GM18951 (cell line): ENCODE data around the gene METTL6.
"Not testable (repeated sequence)": the region's sequence is repeated elsewhere in the genome, so short reads cannot be mapped to it uniquely, and the experiment has no call there.

ENCODE experiments used
- POLR2A ChIP-seq: IDR thresholded peaks from 4 replicates; pipeline ENCODE4 v1.6.1; 2011; ENCODE audit warnings: mild to moderate bottlenecking; ENCODE audit not compliant: insufficient read length, insufficient read depth; ENCODE audit errors: extremely low read depth
- in situ Hi-C: fragments of 300-500 bp; cut with MboI; formaldehyde crosslinking; loops from one replicate; pipeline ENCODE4 v1.12.0; 2022; ENCODE audit warnings: low sequenced_read_pairs, mixed read lengths, inconsistent platforms; ENCODE audit not compliant: unreplicated experiment

METTL6 gene

DNA sequence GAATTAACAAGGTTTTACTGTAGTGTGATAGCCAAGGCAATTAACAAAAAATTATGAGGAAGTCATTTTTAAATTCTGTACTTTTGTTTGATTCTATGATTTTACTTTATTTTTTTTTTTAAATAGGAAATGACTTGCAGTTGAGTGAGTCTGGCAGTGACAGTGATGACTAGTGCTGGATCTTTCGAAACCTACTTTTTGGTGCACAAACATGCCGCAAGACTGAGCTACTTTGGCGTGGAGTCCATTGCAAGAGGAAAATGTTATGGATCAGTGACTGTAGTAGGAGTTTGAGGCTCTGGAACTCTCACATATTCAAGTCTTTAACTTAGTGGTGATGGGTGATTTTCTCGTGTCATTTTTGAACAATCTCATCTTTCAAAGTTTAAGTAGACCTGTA is 11.6 kb upstream of the METTL6 start:
- no peak for TF ChIP-seq POLR2A
- in situ Hi-C loops: no loop called here

DNA sequence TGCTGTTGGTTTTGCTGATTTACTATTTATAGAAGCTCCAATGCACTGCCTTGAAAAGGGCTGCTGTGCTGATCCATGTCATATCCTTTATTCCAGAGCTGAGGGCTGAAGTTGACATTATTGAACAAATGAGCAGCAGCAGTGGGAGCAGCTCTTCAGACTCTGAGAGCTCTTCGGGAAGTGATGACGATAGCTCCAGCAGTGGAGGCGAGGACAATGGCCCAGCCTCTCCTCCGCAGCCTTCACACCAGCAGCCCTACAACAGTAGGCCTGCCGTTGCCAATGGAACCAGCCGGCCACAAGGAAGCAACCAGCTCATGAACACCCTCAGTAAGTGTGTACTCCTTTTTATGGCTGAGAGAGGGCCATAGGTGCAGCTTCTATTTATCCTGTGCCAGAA is 8.9 kb upstream of the METTL6 start:
- in situ Hi-C loops: no loop called here
- TF ChIP-seq POLR2A: no peak

DNA sequence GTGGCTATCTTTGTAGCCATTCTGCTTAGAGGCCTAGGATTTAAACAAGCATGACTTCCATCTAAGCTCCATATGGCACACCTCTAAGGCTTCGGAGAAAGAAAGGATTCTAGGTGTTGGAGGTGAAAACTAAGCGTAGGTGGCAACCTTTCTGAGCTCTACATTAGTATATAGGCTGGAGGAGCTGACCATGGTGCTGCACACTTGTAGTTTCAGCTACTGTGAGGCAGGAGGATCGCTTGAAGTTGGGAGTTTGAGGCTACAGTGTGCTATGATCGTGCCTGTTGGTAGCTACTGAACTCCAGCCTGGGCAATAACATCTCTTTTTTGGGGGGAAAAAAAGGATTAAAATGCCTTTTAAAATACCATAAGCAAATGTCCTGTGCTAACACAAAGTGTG is 7.4 kb upstream of the METTL6 start:
- in situ Hi-C loops: no loop called here
- TF ChIP-seq POLR2A: no peak

DNA sequence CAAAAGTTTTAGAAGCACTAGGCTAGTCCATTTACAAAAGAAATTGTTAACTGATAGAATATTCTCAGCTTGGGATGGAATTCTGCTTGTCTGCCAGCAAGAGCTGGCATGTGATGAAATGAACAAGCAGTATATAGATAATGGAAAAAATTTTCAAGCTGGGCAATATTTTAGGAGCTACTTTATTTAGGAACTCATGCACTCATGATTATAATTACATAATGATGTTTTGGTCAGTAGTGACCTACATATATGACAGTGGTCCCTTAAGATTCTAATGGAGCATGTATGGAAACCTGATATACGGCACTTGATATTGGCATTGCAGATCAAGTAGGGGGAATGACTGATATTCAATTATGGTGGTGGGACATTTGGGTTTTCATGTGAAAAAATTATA is 6.2 kb upstream of the METTL6 start:
- TF ChIP-seq POLR2A: no peak
- in situ Hi-C loops: no loop called here

DNA sequence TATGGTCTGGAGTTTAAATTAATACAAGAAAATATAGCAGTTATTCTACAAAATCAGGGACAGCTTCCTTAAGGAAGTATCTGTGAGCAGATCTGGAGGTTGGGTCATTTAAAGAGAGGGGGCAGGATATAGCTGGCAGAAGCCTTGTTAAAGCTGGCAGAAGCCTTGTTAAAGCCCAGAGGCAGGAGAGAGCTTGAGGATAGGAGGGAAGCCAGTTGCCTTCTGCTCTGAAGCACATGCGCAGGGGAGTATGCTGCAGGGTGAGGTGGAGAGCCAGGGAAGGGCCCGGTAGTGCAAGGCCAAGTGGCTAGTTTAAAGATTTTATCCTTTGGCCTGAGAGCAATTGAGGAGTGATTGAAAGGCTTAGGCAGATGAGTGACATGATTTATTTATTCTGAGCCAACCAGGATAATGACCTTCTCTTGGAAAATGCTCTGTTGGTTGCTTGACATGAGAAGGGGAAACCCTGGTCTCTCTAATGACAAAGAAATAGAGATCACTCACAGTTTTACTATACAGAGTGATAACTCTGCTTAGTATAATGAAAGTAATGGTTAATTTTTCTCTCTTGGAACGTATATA is 4.0 kb upstream of the METTL6 start:
- no peak for TF ChIP-seq POLR2A
- in situ Hi-C loops: no loop called here

DNA sequence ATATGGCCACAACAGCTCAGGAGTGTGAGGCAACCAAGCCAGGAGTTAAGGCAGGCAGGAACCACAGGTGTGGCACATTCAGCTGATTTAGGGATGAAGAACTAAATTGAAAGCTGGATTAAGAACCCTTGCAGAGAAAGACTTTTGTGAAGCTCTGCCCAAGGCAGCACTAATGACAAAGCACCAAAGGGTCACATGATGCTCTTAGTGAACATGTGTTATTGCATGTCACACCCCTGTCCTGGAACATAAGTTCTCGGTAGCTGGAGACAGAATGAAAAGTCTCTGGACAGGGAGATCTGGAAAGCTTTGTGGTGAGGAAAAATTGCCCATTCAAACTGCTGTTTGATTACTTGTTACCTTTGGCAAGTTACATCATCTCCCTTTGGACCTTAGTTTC is 3.3 kb upstream of the METTL6 start:
- no peak for TF ChIP-seq POLR2A
- in situ Hi-C loops: no loop called here

DNA sequence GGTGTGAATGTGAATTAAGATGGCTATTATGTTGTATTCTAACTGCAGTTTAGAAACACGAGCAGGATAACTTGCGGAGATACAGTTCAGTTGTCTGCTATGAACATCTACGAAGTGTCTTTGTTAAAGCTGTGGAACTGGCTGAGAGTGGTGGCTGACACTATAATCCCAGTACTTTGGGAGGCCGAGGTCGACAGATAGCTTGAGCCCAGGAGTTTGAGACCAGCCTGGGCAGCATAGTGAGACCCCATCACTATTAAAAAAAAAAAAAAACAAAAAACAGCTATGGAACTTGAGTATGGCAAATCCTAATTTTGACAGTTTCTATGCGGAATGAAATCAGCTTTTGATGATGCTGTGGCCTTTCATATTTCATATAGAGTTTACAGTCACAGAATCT is 1.7 kb upstream of the METTL6 start:
- TF ChIP-seq POLR2A: no peak
- in situ Hi-C loops: no loop called here

DNA sequence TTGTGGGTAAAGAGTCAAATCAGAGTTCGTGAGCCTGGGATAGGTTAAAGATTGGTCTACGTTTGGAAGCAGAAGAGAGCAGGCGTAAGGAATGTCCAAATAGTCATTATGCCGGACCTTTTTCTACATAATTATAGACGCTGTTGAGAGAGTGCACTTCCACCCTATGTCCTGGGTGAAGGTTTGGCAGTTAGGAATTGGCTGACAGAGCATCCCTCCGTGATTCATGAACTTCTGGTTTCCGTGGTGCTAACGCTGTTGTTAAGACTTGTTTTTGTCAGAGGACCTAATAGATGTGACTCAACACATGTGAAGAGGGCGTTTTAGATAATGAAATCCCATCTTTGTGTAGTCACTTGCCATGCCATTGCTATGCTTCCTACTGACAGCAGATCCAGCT is 1.2 kb upstream of the METTL6 start:
- in situ Hi-C loops: no loop called here
- no peak for TF ChIP-seq POLR2A

DNA sequence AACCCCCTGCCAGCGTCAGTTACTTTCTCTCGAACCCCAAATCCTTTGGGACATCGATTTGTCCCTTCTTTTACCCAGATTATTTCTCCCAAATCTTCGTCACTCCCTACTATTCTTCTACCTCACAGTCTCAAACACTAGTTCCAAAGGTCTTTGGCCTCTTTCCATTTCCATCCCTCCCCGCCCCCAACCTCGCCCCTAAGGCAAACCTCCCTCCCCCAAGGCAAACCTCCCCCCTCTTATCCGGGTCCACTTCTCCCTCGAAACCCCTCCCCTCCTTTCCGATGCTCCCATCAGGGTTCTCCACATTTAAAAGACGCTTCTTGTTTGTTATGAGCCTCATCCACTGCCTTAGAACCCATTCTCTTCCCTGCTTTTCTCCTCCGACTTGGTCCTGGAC is 637 bp upstream of the METTL6 start:
- in situ Hi-C loops: no loop called here
- no peak for TF ChIP-seq POLR2A

DNA sequence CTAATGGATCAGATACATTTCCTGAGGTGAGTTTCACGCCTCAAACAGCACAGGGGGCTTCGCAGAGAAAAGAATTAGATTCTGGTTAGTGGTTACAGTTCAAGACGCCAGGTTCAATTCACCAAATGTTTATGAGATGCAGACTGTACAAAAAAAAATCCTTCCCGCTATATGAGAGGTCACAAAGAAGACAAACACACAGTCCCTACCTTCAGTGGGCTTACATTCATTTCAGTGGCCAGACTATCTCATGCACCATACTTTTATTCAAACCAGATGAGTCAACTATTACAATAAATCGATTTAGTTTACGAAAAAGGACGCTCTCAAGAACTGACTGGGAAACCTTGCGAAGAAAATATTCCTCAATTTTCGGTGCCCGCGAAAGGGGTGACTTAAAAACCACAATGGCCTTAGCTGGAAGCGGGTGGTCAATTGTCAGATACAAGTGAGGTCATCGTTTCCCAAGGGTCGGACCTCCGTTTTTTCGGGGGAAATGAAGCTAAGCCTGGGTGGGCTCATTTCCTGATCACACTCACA is 695 bp downstream of the METTL6 start:
- no peak for TF ChIP-seq POLR2A
- in situ Hi-C loops: no loop called here

DNA sequence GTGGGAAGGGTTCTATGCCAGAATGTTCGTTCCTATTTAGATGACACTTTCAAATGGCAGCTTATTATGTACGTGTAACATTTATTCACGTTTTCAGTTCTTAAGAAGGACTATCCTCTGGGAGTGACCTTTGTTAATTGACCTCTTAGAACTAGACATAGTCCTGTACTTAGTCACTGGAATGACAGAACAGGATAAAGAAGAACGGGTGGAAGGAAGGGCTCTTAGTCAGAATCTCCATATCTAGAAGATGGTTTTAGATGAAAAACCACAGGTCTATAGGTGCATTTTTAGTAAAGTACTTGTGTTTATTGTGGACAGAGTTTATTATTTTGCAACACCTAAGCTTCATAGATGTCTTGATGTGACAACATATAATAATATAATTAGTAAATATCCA is 6.5 kb downstream of the METTL6 start:
- no peak for TF ChIP-seq POLR2A
- in situ Hi-C loops: no loop called here

DNA sequence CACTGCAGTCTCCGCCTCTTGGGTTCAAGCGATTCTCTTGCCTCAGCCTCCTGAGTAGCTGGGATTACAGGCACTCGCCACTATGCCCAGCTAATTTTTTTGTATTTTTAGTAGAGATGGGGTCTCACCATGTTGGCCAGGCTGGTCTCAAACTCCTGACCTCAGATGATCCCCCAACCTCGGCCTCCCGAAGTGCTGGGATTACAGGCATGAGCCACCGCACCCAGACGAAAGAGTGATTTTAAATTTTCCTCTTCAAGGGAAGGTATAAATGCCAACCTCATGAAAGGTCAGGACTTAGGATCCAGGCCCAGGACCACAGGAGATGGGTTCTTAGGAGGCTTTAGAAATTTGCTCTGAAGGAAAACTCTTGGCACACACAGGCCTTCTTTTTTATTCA is 16.4 kb downstream of the METTL6 start:
- in situ Hi-C loops: not testable (repeated sequence)

DNA sequence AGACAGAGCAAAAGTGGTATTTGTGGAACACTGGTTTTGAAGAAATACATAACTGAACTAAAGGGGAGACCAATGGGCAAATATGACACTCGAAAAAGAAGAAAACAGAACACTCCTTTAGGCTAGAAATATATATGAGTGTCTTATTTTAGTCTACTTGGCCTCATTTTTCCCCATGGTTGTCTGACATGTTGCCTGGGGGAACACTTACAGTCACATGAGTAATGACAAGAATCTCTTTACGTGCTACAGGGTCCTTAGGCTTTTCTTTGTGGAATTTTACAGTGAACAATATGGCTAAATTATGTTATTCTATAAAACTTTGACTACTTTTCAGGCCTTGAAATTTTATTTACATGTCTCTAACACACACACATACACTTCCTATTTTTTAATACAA is 17.6 kb downstream of the METTL6 start:
- in situ Hi-C loops: loop anchor here (10.0 kb wide), 2 partner anchors 215 to 295 kb away; no protein-coding TSS in a partner anchor
- no peak for TF ChIP-seq POLR2A

DNA sequence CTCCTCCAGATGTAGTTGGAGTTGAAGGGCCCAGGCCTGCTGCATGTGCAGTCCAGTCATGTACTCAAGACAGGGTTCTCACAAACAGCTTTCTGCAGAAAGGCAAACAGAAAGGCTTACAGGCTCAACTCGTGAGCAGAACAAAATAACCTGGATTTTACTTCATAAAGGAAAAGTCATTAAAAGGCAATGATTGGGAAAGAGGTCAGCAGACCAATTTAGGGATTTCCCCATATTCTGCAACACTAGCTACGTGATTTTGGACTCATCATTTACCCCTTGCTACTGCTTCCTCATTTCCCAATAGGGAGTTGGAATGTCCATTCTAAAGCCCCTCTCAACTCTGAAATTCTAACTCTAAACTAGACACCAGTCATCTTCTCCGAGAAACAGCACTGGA is 18.1 kb downstream of the METTL6 start:
- no peak for TF ChIP-seq POLR2A
- in situ Hi-C loops: loop anchor here (10.0 kb wide), 2 partner anchors 214 to 294 kb away; no protein-coding TSS in a partner anchor
